HepG2 (cell line): ENCODE measurements around the gene TFDP2. TPM values are rescaled to one million over a fixed set of nuclear protein-coding genes. Genes with fewer than 3 reads are reported as not detected.

Experiments used
- ATAC-seq: fragments of 200-7000 bp; cut with Tn5 transposase; 3 replicates; pipeline ENCODE4 v1.9.1; 2020; ENCODE audit warnings: mild to moderate bottlenecking, moderate library complexity
- BruUV-seq: library from RNA; stranded (reverse); fragments of 400-500 nt; replicated peaks from 2 replicates; lab custom pipeline; 2021; lab: Mats Ljungman, UMichigan
- CTCF ChIA-PET: fragments of 300-600 bp; formaldehyde crosslinking; extraction: SDS; loops from one replicate; lab custom pipeline; 2021; ENCODE audit warnings: low total read pairs, inconsistent platforms, low intra/inter-chr PET ratio; lab: Yijun Ruan, JAX
- POLR2A ChIA-PET: fragments of 350-600 bp; sonication (Branson Sonifier 250); formaldehyde crosslinking; loops from one replicate; lab custom pipeline; 2020; ENCODE audit warnings: antibody characterized with exemption, inconsistent platforms; lab: Yijun Ruan, JAX
- DNase-seq: peaks from one replicate; pipeline ENCODE4 v3.0.0-alpha.2; 2015; ENCODE audit warnings: low spot score
- FAIRE-seq: peaks from 3 replicates; lab custom pipeline; 2011; peaks lifted over from hg19 to GRCh38; lab: Jason Lieb, UNC
- H2AFZ ChIP-seq: one replicate; pipeline ENCODE4 v1.6.1; 2011; ENCODE audit warnings: low read length, inconsistent platforms
- H3K27ac ChIP-seq: fragments of 300-600 bp; 3 replicates; pipeline ENCODE4 v1.8.0; 2011; ENCODE audit warnings: mixed run types, mild to moderate bottlenecking, mixed read lengths, low read length, inconsistent platforms; ENCODE audit not compliant: insufficient read depth; ENCODE audit errors: extremely low read length
- H3K27me3 ChIP-seq, 2 experiments: fragments of 200-600 bp in 1 of 2; 2 replicates in 1 of 2; 3 replicates in 1 of 2; pipeline versions ENCODE4 v1.6.0 to v1.8.0; 2011; ENCODE audit warnings: low read length in 2 of 2, mild to moderate bottlenecking in 2 of 2, moderate library complexity in 2 of 2, inconsistent platforms in 1 of 2; ENCODE audit not compliant: insufficient read depth in 2 of 2, control insufficient read depth in 1 of 2
- H3K36me3 ChIP-seq, 2 experiments: fragments of 200-600 bp in 1 of 2; replicated peaks in 1 of 2; 2 replicates in 1 of 2; 3 replicates in 1 of 2; pipeline versions ENCODE4 v1.5.1 to v1.8.0; 2011; ENCODE audit warnings: low read length in 2 of 2, inconsistent platforms in 1 of 2; ENCODE audit not compliant: insufficient read depth in 2 of 2, control insufficient read depth in 1 of 2
- H3K4me1 ChIP-seq: 2 replicates; pipeline ENCODE4 v1.5.1; 2012; ENCODE audit warnings: low read length, inconsistent platforms; ENCODE audit not compliant: insufficient read depth
- H3K4me2 ChIP-seq: 2 replicates; pipeline ENCODE4 v1.6.0; 2011; ENCODE audit warnings: low read depth, low read length, inconsistent platforms
- H3K4me3 ChIP-seq, 3 experiments: fragments of 200-600 bp in 1 of 3; sonication (generic), shearing (Covaris generic) in 1 of 3; replicated peaks in 1 of 3; 2 replicates each; pipeline ENCODE4 v1.5.1; 2011 to 2016; ENCODE audit warnings: low read length in 3 of 3, inconsistent platforms in 2 of 3, low read depth in 2 of 3, mild to moderate bottlenecking in 2 of 3, control low read depth in 1 of 3, mixed read lengths in 1 of 3; ENCODE audit not compliant: insufficient read depth in 1 of 3
- H3K79me2 ChIP-seq: one replicate; pipeline ENCODE4 v1.6.1; 2011; ENCODE audit warnings: low read length, inconsistent platforms; ENCODE audit not compliant: insufficient read depth
- H3K9ac ChIP-seq: 2 replicates; pipeline ENCODE4 v1.6.0; 2011; ENCODE audit warnings: mild to moderate bottlenecking, low read depth, low read length, inconsistent platforms; ENCODE audit not compliant: insufficient read depth
- H3K9me3 ChIP-seq: 2 replicates; pipeline ENCODE4 v1.5.1; 2012; ENCODE audit warnings: mild to moderate bottlenecking, low read length
- H4K20me1 ChIP-seq: 2 replicates; pipeline ENCODE4 v1.6.0; 2011; ENCODE audit warnings: inconsistent platforms, mild to moderate bottlenecking, low read length, moderate library complexity; ENCODE audit not compliant: insufficient read depth
- HNRNPK ChIP-seq: fragments of 200-400 bp; formaldehyde crosslinking; IDR thresholded peaks from 2 replicates; pipeline ENCODE4 v1.6.1; 2018; ENCODE audit warnings: low read length, low read depth, moderate library complexity, mild to moderate bottlenecking; ENCODE audit not compliant: poor library complexity, severe bottlenecking
- KDM3A ChIP-seq: IDR thresholded peaks from 2 replicates; pipeline ENCODE4 v1.6.1; 2018; ENCODE audit warnings: low read depth, missing compliant biosample characterization
- SP4 ChIP-seq: sonication (generic); formaldehyde crosslinking; IDR thresholded peaks from 2 replicates; pipeline ENCODE4 v1.8.1; 2023; ENCODE audit warnings: mild to moderate bottlenecking, missing genetic modification reagents
- ZKSCAN1 ChIP-seq: fragments of 150-350 bp; IDR thresholded peaks from 2 replicates; pipeline ENCODE4 v1.6.1; 2014; ENCODE audit warnings: low read length
- ZNF570 ChIP-seq: sonication (generic); formaldehyde crosslinking; IDR thresholded peaks from 2 replicates; pipeline ENCODE4 v1.4.0; 2020; ENCODE audit warnings: mild to moderate bottlenecking, missing genetic modification reagents, borderline replicate concordance
- ZNF605 ChIP-seq: sonication (generic); formaldehyde crosslinking; IDR thresholded peaks from 2 replicates; pipeline ENCODE4 v1.8.0; 2022; ENCODE audit warnings: mild to moderate bottlenecking, missing genetic modification reagents
- WGBS: methylation state at CpG from one replicate; pipeline ENCODE4 v1.1.6; 2017; ENCODE audit warnings: low lambda C conversion rate; 5-methylcytosine and 5-hydroxymethylcytosine counted together
- in situ Hi-C: cut with HindIII; loops from 2 replicates; pipeline ENCODE4 v1.10.0; 2017; ENCODE audit warnings: low pct_unique_long_range_greater_than_20kb; ENCODE audit not compliant: extremely low pct_ligation_motif_present
- intact Hi-C: fragments of 100-400 bp; cut with micrococcal nuclease; formaldehyde crosslinking; loops from one replicate; pipeline ENCODE4 v1.10.0; 2022; ENCODE audit not compliant: unreplicated experiment
- polyA plus RNA-seq, 8 experiments: library from polyadenylated mRNA; depleted of rRNA in 3 of 8; stranded (reverse) in 7 of 8; unstranded in 1 of 8; fragments of >200 nt; fragmentation: Illumina TruSeq in 4 of 8; extraction: Trizol in 4 of 8; gene quantifications; 2 replicates each; pipeline versions ENCODE4 v1.2.1 to v1.2.3, GENCODE V29; 2011 to 2016; ENCODE audit warnings: low read depth in 4 of 8, missing spikeins in 1 of 8, mixed read lengths in 1 of 8; ENCODE audit not compliant: insufficient read depth in 1 of 8
- total RNA-seq, 5 experiments: library from RNA; depleted of rRNA; stranded (reverse); fragments of >200 nt; fragmentation: Illumina TruSeq; extraction: Trizol; gene quantifications; 2 replicates each; pipeline ENCODE4 v1.2.3, GENCODE V29; 2016; ENCODE audit warnings: low read depth in 1 of 5
- TF ChIP-seq, protein P1 (sequence below): sonication (generic); formaldehyde crosslinking; IDR thresholded peaks from 2 replicates; pipeline ENCODE4 v1.4.0; 2020; ENCODE audit warnings: missing genetic modification reagents
- TF ChIP-seq, protein P2 (sequence below): sonication (generic); formaldehyde crosslinking; IDR thresholded peaks from 2 replicates; pipeline ENCODE4 v1.5.0; 2020; ENCODE audit warnings: mild to moderate bottlenecking, missing genetic modification reagents

TFDP2 gene
- total and polyA plus RNA-seq, 2 of the 13 experiments (the other 11 are each of a cell fraction or from before 2014, with no cell fraction given), result 17.9 to 37.4 TPM

DNA sequence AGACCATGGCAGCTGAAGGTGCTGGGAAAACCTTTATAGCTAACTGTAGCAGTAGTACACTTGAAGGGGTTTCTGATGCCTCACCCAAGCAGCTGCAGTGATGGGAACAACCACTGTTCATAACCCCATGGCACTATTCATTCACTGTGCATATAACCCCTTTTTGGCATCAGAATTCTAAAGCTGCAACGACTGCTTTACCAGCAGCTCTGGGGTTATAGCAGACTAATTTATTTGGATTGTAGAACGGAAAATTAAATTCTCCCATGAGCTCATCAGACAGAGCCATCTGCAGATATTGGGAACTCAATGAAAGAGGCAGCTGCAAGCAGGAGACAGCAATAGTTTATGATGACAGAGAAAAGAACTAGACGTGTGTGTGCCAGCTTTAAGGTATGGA, 28.6 kb downstream of the TFDP2 start:
- DNase-seq (no peak), FAIRE-seq (no peak), ATAC-seq (no peak)
- no peak overlapping the region for H2AFZ ChIP-seq
- no peaks in the 10 kb centered on the region for H3K27me3 ChIP-seq
- H4K20me1 ChIP-seq, result peaks cover 10% of the 10 kb centered on the region; the same call in 1 of the 2 replicates
- WGBS, result 78% methylated on average over 3 of the region's 3 CpGs
- ChIA-PET POLR2A (no interaction called here), CTCF (no interaction called here)
- TF ChIP-seq, protein P1, sequence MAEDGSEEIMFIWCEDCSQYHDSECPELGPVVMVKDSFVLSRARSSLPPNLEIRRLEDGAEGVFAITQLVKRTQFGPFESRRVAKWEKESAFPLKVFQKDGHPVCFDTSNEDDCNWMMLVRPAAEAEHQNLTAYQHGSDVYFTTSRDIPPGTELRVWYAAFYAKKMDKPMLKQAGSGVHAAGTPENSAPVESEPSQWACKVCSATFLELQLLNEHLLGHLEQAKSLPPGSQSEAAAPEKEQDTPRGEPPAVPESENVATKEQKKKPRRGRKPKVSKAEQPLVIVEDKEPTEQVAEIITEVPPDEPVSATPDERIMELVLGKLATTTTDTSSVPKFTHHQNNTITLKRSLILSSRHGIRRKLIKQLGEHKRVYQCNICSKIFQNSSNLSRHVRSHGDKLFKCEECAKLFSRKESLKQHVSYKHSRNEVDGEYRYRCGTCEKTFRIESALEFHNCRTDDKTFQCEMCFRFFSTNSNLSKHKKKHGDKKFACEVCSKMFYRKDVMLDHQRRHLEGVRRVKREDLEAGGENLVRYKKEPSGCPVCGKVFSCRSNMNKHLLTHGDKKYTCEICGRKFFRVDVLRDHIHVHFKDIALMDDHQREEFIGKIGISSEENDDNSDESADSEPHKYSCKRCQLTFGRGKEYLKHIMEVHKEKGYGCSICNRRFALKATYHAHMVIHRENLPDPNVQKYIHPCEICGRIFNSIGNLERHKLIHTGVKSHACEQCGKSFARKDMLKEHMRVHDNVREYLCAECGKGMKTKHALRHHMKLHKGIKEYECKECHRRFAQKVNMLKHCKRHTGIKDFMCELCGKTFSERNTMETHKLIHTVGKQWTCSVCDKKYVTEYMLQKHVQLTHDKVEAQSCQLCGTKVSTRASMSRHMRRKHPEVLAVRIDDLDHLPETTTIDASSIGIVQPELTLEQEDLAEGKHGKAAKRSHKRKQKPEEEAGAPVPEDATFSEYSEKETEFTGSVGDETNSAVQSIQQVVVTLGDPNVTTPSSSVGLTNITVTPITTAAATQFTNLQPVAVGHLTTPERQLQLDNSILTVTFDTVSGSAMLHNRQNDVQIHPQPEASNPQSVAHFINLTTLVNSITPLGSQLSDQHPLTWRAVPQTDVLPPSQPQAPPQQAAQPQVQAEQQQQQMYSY (CRISPR knock-in tag), result no peak
- TF ChIP-seq, protein P2, sequence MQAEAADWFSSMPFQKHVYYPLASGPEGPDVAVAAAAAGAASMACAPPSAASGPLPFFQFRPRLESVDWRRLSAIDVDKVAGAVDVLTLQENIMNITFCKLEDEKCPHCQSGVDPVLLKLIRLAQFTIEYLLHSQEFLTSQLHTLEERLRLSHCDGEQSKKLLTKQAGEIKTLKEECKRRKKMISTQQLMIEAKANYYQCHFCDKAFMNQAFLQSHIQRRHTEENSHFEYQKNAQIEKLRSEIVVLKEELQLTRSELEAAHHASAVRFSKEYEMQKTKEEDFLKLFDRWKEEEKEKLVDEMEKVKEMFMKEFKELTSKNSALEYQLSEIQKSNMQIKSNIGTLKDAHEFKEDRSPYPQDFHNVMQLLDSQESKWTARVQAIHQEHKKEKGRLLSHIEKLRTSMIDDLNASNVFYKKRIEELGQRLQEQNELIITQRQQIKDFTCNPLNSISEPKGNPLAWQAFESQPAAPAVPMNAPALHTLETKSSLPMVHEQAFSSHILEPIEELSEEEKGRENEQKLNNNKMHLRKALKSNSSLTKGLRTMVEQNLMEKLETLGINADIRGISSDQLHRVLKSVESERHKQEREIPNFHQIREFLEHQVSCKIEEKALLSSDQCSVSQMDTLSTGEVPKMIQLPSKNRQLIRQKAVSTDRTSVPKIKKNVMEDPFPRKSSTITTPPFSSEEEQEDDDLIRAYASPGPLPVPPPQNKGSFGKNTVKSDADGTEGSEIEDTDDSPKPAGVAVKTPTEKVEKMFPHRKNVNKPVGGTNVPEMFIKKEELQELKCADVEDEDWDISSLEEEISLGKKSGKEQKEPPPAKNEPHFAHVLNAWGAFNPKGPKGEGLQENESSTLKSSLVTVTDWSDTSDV (CRISPR knock-in tag), result no peak
- TF ChIP-seq ZNF605, result no peak
- no peak for TF ChIP-seq ZKSCAN1
- TF ChIP-seq ZNF570, result no peak
- no peak for TF ChIP-seq SP4
- no peak for TF ChIP-seq KDM3A
- TF ChIP-seq HNRNPK, result no peak
- peaks cover 24% of the 10 kb centered on the region for H3K4me1 ChIP-seq
- no peaks in the 10 kb centered on the region for H3K79me2 ChIP-seq
- H3K4me2 ChIP-seq, result no peak overlapping the region
- no peaks in the 10 kb centered on the region for H3K36me3 ChIP-seq
- no peak overlapping the region for H3K9ac ChIP-seq
- H3K27ac ChIP-seq, result no peak overlapping the region
- H3K9me3 ChIP-seq, result no peaks in the 10 kb centered on the region
- H3K4me3 ChIP-seq, result no peak overlapping the region
- in situ Hi-C loops, result no loop called here
- intact Hi-C loops, result no loop called here
- BruUV-seq, result no TSS peak
